Posterior vena cava (tissue), 2 donors: ENCODE data around the gene ZNF768. TPM values are rescaled to one million over a fixed set of nuclear protein-coding genes. Genes with fewer than 3 reads are reported as not detected.
"Not testable (repeated sequence)": the region's sequence is repeated elsewhere in the genome, so short reads cannot be mapped to it uniquely, and the experiment has no call there.

Experiments
- DNase-seq: peaks from one replicate; pipeline ENCODE4 v3.0.0-alpha.2; 2020; ENCODE audit warnings: low spot score
- intact Hi-C, 2 donors: fragments of 100-400 bp; cut with DNase I; formaldehyde crosslinking; loops; one replicate each; pipeline versions ENCODE4 v1.14.1 to v1.14.2; 2022 to 2023
- total RNA-seq, 2 donors: library from RNA; stranded (reverse); fragmentation: NEBNext Ultra II Directional; extraction: Animal tissue kit (Norgen Biotek cat#: 25700); gene quantifications; one replicate each; pipeline ENCODE4 v1.2.1, GENCODE V29; 2021
- donor health status: DM: yes; HTN: yes; CAD: no.
- donor health status: DM: yes; HTN: yes; CAD: no.

Gene ZNF768
- total RNA-seq, 2 donors from 2014 or later, result 21.9 to 27.3 TPM

DNA sequence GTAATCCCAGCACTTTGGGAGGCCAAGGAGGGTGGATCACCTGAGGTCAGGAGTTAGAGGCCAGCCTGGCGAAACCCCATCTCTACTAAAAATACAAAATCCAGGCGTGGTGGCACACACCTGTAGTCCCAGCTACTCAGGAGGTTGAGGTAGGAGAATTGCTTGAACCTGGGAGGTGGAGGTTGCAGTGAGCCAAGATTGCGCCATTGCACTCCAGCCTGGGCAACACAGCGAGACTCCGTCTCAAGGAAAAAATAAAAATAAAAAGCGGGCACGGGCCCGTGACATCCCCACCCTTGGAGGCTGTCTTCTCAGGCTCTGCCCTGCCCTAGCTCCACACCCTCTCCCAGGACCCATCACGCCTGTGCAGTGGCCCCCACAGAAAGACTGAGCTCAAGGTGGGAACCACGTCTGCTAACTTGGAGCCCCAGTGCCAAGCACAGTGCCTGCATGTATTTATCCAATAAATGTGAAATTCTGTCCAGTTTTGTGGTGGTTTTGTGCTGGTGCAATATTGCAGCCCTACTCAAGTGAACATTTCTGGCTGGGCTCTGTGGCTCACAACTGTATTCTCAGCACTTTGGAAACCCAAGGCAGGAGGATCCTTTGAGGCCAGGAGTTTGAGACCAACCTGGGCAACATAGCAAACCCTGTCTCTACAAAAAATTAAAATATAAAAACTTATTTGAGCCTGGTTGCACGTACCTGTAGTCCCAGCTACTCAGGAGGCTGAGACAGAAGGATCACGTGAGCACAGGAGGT lies 3.5 kb downstream of the ZNF768 start:
- intact Hi-C loops, result loop anchor here (10.0 kb wide), 2 partner anchors 62 to 78 kb away; partner anchors contain the start of genes SEPHS2 (in 1 of the 2) and ZNF785 (in 1 of the 2)
- not testable (repeated sequence) for DNase-seq

DNA sequence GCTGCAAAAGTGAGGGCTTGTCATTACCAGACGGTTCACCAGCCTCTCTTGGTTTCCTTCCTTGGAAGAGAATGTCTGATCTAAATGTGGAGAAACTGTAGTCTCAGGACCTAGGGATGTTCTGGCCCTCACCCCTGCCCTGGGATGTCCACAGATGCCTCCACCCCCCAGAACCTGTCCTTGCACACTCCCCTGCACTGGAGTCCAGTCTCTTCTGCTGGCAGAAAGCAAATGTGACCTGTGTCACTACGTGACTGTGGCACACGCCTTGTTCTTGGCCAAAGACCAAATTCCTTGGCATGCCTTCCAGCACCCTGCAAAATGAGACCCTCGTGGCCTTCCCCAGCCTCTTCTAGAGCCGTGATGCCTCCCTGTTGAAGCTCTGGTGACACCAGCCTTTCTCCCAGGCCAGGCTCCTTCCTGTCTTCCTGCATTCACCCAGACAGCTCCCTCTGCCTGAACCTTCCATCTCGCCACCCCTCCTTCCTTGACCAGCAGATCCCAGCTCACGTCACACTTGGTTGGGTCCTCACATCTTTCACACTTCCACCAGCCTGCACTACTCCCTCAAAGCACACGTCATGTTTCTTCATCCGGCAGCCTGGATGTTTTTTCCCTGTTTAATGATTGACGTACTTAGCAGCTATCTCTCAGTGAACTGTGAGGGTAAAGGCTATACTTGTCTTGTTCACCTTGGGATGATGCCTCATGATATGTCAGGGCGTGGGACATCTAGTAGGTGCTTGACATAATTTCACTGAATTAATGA lies 4.3 kb downstream of the ZNF768 start:
- intact Hi-C loops, result loop anchor here (10.0 kb wide), 2 partner anchors 63 to 77 kb away; partner anchors contain the start of genes SEPHS2 (in 1 of the 2) and ZNF785 (in 1 of the 2)

GRCh38 chr16:30521476-30521872 lies 4.9 kb downstream of the ZNF768 start:
- intact Hi-C loops, result loop anchor here (10.0 kb wide), 2 partner anchors 63 to 77 kb away; partner anchors contain the start of genes SEPHS2 (in 1 of the 2) and ZNF785 (in 1 of the 2)
- DNase-seq, result no peak

More for the DNA sequence above, 4.3 kb downstream of the ZNF768 start:
- DNase-seq, result no peak

GRCh38 chr16:30519120-30520049 lies 7.0 kb downstream of the ZNF768 start:
- intact Hi-C loops, result loop anchor here (5.0 to 10.0 kb wide), 4 partner anchors 65 to 958 kb away; partner anchors contain the start of genes SEPHS2 (in 1 of the 2) and ZNF785 (in 1 of the 2)
- no peak for DNase-seq

DNA sequence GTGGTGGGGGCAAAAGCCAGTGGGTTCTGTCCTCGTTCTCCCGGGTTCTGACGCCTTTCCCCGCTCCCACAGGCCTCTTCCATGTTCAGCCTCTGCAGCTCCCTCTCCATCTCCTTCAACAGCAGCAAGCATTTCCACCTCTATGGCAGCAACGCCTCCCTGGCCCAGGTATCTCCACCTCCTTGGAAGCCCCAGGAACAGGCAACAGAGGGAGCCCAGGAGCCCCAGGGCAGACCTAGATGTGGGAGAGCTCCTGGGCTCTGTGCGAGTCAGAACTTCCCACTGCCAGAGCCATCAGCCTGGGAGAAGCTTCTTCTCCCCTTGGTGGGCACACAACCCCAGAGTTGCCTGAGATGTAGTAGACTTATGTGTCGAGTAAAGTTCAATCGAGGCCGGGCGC lies 7.8 kb downstream of the ZNF768 start:
- no peak for DNase-seq
- intact Hi-C loops, result loop anchor here (5.0 to 10.0 kb wide), 2 partner anchors 64 to 959 kb away; no protein-coding TSS in a partner anchor

DNA sequence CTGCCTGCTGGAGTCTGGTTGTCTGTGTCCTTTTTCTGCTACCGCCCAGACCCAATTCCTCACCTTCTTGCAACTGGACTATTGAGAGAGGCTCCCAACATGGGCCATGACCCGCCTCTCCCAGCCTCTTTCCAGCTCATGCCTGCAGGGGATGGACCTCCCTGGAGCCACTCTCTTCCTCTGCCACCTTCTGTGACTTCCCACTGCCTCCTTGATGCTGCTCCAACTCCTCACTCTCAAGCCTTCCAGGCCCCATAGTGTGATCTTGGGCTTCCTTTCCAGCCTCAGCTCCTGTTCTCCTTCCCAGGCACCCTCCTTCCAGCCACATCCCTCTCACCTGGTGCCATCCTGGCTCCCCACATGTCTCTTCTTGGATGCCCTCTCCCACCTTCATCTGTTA lies 11.1 kb downstream of the ZNF768 start:
- DNase-seq, result no peak
- intact Hi-C loops, result loop anchor here (5.0 to 10.0 kb wide), 2 partner anchors 60 to 962 kb away; no protein-coding TSS in a partner anchor

GRCh38 chr16:30511509-30511908 lies 14.9 kb downstream of the ZNF768 start:
- intact Hi-C loops, result loop anchor here in 1 of 2 donors (10.0 kb wide), 1 partner anchor 57 kb away; no protein-coding TSS in a partner anchor
- no peak for DNase-seq

GRCh38 chr16:30510376-30510938 lies 15.9 kb downstream of the ZNF768 start:
- DNase-seq, result no peak
- intact Hi-C loops, result loop anchor here in 1 of 2 donors (10.0 kb wide), 1 partner anchor 56 kb away; no protein-coding TSS in a partner anchor

DNA sequence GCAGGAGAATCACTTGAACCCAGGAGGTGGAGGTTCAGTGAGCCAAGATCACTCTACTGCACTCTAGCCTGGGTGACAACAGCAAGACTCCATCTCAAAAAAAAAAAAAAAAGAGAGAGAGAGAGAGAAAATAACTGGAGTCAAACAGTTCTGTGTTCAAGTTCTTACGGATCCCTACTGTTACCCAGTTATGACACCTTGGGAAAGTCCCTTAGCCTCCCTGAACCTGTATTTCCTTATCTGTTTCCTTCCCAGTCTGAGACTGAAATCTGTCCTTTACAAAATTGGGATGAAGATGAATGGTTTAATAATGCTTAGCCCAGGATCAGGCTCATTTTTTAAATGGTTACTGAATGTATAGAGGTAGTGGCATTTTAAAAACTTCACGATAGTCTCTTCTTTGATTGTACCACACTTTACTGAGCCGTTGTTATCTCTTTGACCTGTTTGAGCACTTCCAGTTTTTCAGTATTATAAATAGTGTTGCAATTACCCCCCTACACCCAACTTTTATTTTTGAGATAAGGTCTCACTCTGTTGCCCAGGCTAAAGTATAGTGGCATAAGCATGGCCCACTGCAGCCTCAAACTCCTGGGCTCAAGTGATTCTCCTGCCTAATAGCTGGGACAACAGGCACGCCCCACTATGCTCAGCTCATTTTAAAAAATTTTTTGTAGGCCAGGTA lies 17.1 kb downstream of the ZNF768 start:
- intact Hi-C loops, result no loop called here
- DNase-seq, result no peak

DNA sequence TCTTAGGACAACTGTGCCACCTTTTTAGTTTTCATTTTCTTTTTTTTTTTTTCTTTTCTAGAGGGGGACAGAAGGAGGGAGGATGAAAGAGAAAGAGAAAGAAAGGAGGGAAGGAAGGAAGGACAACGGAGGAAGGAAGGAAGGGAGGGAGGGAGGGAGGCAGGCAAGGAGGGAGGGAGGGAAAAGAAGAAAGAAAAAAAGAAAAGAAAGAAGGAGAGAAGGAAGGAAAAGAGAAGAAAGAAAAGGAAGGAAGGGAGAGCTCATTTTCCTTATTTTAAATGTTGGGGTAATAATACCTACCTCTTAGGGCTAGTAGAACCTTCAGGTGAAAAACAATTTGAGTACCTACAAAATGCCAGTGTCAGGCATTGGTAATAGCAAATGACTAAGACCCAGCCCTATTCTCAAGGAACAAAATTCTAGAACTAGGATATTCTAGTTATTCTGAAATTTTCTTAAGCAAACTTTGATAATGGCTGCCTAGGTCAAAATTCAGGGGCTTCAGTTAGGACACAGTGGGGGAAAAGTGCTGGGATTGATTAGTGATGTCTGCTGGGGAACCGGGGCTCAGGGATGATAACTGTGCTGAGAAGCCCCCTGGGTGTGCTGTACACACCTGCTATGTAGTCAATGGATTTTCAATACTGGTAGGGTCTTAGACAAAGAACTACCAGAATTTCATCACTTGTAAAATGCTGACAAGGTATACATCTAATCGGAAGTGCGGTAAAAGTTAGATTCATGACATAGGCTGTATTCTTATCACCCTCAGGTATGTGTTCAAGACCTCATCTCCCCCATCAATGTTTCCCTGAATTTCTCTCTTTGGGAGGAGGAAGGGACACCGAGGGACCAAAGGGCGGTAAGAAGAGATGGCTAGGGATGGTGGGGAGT lies 22.7 kb downstream of the ZNF768 start:
- no peak for DNase-seq
- intact Hi-C loops, result no loop called here

DNA sequence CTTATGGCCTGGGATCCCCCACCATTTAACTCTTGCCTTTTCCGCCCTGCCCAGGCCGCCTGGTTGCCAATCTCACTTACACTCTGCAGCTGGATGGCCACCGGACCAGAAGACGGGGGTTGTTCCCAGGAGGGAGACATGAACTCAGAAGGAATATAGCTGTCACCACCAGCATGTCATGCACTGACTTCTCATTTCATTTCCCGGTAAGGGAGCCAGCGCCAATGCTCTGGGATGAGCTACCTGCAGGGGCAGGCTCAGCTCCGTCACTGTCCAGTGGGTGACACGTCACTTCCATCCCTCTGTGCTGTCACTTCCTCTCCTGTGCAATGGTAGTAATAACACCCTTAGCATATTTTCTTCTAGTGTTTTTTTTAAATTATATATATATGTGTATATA lies 27.1 kb downstream of the ZNF768 start:
- intact Hi-C loops, result no loop called here

DNA sequence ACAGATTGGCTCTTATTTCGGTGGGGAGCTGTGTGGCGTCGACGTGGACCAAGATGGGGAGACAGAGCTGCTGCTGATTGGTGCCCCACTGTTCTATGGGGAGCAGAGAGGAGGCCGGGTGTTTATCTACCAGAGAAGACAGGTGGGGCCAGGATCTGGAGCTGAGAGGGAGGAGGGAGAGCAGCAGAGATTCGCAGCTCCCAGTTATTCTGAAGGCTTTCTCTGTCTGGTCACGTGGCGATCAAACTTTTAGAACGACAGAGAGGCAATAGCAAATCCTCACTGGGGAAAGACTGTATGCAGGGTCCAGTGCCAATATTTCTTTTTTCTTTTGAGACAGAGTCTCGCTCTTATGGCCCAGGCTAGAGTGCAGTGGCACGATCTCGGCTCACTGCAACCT lies 31.7 kb downstream of the ZNF768 start:
- intact Hi-C loops, result no loop called here
- DNase-seq, result no peak

More for the DNA sequence above, 27.1 kb downstream of the ZNF768 start:
- DNase-seq, result no peak

- intact Hi-C loops, result no loop called here
- DNase-seq, result no peak
These were observed 32.4 kb downstream of the ZNF768 start for GRCh38 chr16:30493941-30494488.

DNA sequence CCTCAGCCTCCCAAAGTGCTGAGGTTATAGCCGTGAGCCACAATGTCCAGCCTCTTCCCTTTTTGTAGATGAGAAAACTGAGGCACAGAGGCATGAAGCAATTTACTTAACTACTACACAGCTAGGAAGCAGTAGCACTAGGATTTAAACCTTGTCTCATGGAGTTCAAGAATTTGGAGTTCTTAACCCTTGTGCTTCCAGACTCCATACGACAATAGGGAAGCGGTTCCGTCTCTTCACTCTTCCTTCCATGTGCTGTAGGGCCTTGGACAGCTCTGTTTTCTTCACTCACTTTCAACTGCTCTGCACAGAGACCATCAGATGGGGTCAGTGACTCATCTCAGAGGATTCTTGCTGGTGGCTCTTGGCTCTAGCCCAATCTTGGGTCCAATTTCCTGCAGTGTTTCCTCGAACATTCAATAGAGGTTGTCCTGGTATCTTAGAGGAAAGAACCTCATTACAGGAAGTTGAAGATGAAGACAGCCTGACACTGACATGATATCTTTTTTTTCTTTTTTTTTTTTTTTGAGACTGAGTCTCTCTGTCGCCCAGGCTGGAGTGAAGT lies 34.5 kb downstream of the ZNF768 start:
- intact Hi-C loops, result no loop called here
- DNase-seq, result no peak

- intact Hi-C loops, result no loop called here
These were observed 35.1 kb downstream of the ZNF768 start for GRCh38 chr16:30491229-30491628.

DNA sequence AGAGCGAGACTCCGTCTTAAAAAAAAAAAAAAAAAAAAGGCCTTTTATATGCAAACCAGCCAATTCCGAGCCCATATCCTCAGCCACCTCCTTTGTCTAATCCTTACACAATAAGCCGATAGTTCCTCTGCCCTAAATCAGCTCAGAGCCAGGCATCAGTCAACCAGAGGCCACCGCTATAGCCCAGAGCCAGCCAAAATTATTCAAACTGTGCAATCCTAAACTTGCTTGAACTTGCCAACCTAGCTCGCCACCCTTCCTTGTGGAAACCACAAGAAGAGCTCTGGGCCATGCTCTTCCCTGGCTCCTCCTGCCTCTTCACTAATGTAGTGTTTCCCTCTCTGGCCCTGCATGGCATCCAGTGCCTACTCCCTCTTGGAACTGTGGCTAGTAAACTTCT lies 36.2 kb downstream of the ZNF768 start:
- intact Hi-C loops, result no loop called here
- no peak for DNase-seq

More at GRCh38 chr16:30491229-30491628, 35.1 kb downstream of the ZNF768 start:
- no peak for DNase-seq
